A204.1 (cell line): Measurements from ENCODE around the gene NUTM2F.
A peak's percentile ranks its signal among the peaks of the same experiment; 100 is the strongest.
"Not testable (repeated sequence)": the region's sequence is repeated elsewhere in the genome, so short reads cannot be mapped to it uniquely, and the experiment has no call there.

Source experiments
- FAIRE-seq: peaks from 2 replicates; lab custom pipeline; 2012; peaks lifted over from hg19 to GRCh38; lab: Jason Lieb, UNC

NUTM2F gene

GRCh38 chr9:94328544-94328943, at the start of gene NUTM2F:
NUTM2F (minus strand) TSS chr9:94328644; CDS start chr9:94328623, 21 bp downstream.
- not testable (repeated sequence) for FAIRE-seq

GRCh38 chr9:94375197-94375596, 46.8 kb upstream of the NUTM2F start:
- FAIRE-seq = not testable (repeated sequence)

GRCh38 chr9:94374176-94375056, 46.0 kb upstream of the NUTM2F start:
- FAIRE-seq = peak; percentile 98

GRCh38 chr9:94373779-94374175, 45.3 kb upstream of the NUTM2F start:
- FAIRE-seq = not testable (repeated sequence)

- FAIRE-seq = not testable (repeated sequence)
These were observed 41.8 kb upstream of the NUTM2F start for GRCh38 chr9:94370266-94370665.

- not testable (repeated sequence) for FAIRE-seq
These were observed 35.7 kb upstream of the NUTM2F start for GRCh38 chr9:94364093-94364614.

- FAIRE-seq = not testable (repeated sequence)
These were observed 28.7 kb upstream of the NUTM2F start for GRCh38 chr9:94357158-94357557.

GRCh38 chr9:94351901-94352723, 23.7 kb upstream of the NUTM2F start:
- FAIRE-seq = not testable (repeated sequence)

GRCh38 chr9:94348754-94349153, 20.3 kb upstream of the NUTM2F start:
- not testable (repeated sequence) for FAIRE-seq

GRCh38 chr9:94347451-94347850, 19.0 kb upstream of the NUTM2F start:
- not testable (repeated sequence) for FAIRE-seq

- not testable (repeated sequence) for FAIRE-seq
These were observed 13.3 kb upstream of the NUTM2F start for GRCh38 chr9:94341703-94342102.

- FAIRE-seq = not testable (repeated sequence)
These were observed 12.3 kb upstream of the NUTM2F start for GRCh38 chr9:94340750-94341149.

- FAIRE-seq = not testable (repeated sequence)
These were observed 11.2 kb upstream of the NUTM2F start for GRCh38 chr9:94339657-94340056.

- not testable (repeated sequence) for FAIRE-seq
These were observed 10.3 kb upstream of the NUTM2F start for GRCh38 chr9:94338723-94339122.

GRCh38 chr9:94336445-94336844, 8.0 kb upstream of the NUTM2F start:
- not testable (repeated sequence) for FAIRE-seq

GRCh38 chr9:94325583-94325982, 2.9 kb downstream of the NUTM2F start:
- not testable (repeated sequence) for FAIRE-seq

GRCh38 chr9:94323153-94323798, 5.2 kb downstream of the NUTM2F start:
- FAIRE-seq = not testable (repeated sequence)

- FAIRE-seq = not testable (repeated sequence)
These were observed 6.0 kb downstream of the NUTM2F start for GRCh38 chr9:94322342-94322940.

GRCh38 chr9:94317949-94318657, 10.3 kb downstream of the NUTM2F start:
- FAIRE-seq = not testable (repeated sequence)

GRCh38 chr9:94316236-94316635, 12.2 kb downstream of the NUTM2F start:
- FAIRE-seq = not testable (repeated sequence)
